ENCODE results near the gene HYCC2.

- TF ChIP-seq, protein P1, sequence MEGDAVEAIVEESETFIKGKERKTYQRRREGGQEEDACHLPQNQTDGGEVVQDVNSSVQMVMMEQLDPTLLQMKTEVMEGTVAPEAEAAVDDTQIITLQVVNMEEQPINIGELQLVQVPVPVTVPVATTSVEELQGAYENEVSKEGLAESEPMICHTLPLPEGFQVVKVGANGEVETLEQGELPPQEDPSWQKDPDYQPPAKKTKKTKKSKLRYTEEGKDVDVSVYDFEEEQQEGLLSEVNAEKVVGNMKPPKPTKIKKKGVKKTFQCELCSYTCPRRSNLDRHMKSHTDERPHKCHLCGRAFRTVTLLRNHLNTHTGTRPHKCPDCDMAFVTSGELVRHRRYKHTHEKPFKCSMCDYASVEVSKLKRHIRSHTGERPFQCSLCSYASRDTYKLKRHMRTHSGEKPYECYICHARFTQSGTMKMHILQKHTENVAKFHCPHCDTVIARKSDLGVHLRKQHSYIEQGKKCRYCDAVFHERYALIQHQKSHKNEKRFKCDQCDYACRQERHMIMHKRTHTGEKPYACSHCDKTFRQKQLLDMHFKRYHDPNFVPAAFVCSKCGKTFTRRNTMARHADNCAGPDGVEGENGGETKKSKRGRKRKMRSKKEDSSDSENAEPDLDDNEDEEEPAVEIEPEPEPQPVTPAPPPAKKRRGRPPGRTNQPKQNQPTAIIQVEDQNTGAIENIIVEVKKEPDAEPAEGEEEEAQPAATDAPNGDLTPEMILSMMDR (IDR thresholded peaks at IDR 0.05) = no peak
- TF ChIP-seq POLR2A (IDR thresholded peaks at IDR 0.05) = no peak
Observed at GRCh38 chr2:201058914-201059313, 12.6 kb downstream of the HYCC2 start.
